Hematopoietic multipotent progenitor cell treated with erythropoietin and hydrocortisone succinate and interleukin-3 and kit ligand, for 6 days (in vitro differentiated cells): ENCODE results near the gene CHIC1.
"Not testable (repeated sequence)": the region's sequence is repeated elsewhere in the genome, so short reads cannot be mapped to it uniquely, and the experiment has no call there.

ENCODE experiments used
- DNase-seq: peaks from one replicate; pipeline ENCODE4 v3.0.0-alpha.2; 2015

CHIC1 gene

DNA sequence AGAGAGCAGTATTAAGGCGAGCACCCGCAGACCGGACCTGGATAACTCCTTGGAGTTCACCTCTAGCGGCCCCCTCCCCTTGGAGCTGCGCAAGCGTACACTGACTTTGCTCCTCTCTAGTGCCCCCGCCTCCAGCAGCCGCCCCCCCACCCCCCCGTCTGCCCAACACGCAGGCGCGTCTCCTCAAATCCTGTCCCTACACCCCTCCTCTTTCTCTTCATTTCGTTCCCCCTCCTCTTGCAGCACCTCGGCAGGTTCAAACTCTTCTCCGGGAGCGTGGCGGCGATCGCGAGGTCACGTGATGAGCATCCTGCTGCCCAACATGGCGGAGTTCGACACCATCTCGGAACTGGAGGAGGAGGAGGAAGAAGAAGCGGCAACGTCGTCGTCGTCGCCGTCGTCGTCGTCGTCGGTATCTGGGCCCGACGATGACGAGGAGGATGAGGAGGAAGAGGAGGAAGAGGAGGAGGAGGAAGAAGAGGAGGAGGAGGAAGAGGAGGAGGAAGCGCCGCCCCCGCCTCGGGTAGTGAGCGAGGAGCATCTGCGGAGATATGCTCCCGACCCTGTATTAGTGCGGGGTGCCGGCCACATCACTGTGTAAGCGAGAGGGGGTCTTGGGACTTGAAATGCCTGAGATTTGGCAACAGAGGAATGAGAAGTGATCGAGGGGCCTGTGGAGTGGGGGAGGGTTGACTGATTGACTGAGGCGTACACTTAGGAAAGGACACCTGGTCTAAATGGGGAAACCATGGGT lies at the start of gene CHIC1:
TSS of gene CHIC1 (plus strand) at position 214 of the 754 bp plus-strand sequence. CDS start at position 302, 88 bp downstream.
- peak; percentile 72 for DNase-seq

DNA sequence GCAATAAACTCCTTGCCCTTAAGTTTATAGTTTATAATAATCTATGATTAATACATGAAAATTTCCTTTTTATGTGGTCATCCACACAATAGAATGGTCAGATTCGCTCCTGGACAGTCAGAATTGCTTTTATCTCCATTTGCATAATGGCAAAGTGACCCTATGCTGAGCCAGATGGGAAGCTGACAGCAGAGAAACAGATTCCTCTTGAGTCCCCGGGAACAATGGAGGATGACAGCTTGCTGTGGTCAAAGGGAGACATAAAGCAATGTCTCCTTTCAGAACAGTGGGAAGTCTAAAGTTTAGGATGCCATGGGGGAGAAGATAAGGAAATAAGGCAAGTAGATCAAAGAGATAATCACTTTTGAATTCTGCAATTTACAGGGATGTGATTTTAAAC lies 40.2 kb upstream of the CHIC1 start:
- DNase-seq = not testable (repeated sequence)

DNA sequence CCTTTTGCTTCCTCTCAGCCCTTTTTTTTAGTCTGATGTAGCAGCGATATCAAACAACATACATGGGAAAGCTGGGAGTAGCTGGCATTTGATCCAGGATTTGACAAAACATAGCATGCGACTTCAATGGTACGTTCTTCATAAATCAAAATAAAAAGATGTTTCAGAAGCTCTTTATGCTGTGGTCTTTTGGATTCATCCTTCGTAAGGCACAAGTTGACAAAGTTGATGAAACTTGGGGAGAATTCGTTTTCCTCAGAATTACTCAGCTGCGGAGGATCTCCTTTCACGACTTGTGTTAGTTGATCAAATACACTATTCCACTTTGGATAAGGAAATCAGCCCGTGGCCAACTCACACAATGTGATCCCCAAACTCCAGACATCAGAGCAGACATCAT lies 38.1 kb upstream of the CHIC1 start:
- DNase-seq = no peak

DNA sequence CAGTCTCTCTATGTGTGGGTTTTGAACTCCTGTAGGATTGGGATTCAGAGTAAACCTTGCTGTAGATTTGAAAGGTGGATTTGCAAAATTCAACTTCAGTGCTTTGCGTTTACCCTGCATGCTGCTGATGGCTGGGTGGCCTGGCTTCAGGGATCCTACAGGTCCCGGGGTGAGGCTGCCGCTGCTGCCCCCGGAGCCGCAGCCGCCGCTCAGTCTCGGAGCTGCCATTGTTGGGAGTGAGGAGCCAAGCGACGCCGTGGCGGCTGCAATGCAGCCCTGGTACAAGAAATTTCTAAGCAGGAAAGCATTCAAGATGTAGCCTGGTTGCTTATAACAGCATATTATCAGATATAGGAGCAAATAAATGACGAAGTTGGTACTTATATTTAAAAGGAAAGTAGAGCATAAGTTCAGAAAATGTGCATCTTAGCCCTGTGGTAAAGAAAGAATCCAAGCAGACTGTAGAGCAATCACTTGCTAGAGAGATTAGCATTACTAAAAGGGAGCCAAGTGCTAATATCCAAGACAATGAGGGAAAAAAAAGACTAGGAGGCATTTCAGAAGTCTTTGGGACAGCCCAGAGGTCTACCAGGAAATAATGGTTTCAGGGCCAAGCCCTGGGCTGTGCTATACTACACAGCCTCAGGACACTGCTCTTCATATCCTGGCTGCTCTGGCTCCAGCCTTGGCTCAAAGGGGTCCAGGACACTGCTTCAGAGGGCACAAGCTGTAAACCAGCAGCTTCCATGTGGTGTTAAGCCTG lies 36.9 kb upstream of the CHIC1 start:
- DNase-seq = no peak

DNA sequence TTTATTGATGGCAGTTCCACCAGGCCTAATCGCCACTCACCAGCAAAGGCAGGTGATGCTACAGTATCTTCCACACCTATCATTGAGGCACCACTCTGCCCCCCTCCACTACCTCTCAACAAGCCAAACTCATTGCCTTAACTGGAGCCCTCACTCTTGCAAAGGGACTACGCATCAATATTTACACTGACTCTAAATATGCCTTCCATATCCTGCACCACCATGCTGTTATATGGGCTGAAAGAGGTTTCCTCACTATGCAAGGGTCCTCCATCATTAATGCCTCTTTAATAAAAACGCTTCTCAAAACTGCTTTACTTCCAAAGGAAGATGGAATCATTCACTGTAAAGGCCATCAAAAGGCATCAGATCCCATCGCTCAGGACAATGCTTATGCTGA lies 31.3 kb upstream of the CHIC1 start:
- not testable (repeated sequence) for DNase-seq

DNA sequence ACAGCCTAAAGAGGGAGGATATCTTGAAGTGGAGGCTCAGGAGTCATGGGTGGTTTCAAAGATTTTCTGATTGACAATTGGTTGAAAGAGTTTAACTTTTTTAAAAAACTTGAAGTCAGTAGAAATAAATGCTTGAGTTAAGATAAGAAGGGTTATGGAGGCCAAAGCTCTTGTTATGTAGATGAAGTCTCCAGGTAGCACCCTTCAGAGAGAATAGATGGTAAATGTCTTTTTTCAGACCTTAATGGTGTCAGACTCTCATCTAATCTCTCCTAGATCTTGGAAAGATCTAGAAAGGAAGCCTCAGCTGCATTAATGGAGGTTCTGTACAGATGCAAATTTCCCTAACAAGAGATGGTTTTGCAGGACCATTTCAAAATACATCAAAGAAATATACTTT lies 6.8 kb upstream of the CHIC1 start:
- no peak for DNase-seq

DNA sequence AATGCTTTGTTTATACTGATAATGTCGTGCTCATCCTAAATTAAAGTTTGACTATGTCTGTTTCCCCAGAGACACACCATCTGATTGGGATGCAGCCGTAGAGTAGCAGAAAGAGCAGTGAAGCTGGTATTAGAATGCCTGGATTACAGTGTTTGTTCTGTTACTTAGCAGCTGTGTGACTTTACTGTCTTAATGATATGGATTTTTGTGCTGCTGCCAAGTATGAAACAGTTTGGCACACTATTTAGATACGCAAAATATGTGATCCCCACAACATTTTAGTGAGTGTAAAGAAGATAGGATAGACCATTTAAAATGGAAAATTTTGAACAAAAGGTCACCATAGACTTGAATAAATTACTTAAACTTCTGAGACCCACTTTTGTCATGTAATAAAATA lies 1.2 kb upstream of the CHIC1 start:
- DNase-seq = no peak

DNA sequence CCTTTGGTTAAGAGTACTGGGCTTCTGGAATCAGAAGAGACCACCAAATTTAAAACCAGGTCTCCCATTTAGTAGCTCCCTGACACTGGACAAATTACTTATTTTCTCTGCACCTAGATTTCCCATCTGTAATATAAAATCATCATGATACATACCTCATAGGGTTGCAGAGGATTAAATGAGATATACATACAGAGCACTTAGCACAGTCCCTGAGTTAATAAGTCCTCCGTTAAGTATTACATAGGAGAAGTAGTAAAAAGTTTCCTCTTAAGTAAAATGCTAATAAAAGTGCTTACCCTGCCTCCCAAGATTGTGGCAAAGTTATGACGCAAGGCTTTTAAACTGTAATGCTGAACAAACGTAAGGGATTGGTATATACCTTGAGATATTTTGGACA lies 539 bp upstream of the CHIC1 start:
- peak; percentile 9 for DNase-seq

DNA sequence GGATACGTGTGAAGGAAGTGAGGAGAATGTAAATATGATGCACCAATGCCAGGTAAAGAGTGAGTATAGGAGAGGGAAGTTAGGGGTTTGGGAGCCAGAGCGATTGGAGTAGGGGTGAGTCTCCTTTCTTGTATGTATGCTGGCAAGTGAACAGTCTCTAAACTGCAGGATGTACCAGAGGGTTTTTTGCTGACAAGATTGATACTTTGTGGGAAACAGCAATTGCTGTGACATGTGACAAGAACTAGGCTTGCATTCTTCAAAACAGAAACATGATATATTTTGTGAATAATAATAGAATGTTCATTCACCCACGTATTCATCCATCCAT lies 706 bp downstream of the CHIC1 start:
- DNase-seq = peak; percentile 27

DNA sequence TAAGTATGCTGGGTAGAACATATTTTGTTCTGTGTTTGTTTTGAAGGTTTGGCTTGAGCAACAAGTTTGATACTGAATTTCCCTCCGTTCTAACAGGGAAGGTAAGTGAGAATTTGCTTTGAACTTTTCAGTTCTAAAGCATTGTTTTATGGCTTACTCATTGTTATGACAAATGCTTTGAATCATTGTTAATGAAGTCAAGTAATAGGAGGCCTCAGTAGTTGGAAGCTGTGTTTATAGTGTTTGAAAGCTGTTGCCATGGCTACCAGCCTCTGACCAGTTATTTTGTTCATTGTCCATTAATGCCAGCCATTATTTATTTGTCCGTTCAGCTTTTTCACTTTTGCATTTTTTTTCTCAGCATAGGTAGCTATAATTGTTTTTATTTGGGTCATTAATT lies 14.4 kb downstream of the CHIC1 start:
- no peak for DNase-seq

DNA sequence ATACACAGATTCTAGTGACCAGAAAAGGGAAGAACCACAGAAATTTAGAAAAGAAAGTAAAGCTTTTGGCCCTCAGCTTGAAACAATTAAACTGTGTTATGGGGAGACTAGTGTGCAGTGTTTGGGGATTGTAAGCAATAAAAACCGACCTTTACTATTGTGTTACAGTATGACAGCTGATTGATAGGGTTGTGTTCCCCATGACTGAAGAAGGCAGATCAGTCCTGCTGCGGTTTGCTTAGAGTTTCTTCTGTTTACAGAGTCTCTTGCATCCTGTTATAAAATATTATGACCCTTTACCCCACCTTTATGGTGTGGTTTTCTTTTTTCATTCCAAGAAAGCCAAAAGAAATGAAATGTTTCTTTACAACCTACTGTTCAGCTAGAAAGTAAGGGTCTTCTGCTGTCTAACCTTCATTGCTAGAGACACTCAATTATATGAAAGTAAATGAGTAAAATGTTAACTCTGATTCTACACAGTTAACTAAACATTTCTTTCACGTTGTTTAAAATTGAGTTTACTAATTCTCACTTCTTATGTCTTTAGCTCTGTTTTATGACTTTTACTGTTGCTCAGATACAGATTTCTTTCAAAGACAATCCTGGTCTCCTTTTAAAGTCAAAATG lies 18.1 kb downstream of the CHIC1 start:
- peak; percentile 7 for DNase-seq

DNA sequence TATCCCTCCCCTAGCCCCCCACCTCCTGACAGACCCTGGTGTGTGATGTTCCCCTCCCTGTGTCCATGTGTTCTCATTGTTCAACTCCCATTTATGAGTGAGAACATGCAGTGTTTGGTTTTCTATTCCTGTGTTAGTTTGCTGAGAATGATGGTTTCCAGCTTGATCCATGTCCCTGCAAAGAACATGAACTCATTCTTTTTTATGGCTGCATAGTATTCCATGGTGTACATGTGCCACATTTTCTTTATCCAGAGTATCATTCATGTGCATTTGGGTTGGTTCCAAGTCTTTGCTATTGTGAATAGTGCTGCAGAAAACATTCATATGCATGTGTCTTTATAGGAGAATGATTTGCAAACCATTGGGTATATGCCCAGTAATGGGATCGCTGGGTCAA lies 34.8 kb downstream of the CHIC1 start:
- DNase-seq = not testable (repeated sequence)

DNA sequence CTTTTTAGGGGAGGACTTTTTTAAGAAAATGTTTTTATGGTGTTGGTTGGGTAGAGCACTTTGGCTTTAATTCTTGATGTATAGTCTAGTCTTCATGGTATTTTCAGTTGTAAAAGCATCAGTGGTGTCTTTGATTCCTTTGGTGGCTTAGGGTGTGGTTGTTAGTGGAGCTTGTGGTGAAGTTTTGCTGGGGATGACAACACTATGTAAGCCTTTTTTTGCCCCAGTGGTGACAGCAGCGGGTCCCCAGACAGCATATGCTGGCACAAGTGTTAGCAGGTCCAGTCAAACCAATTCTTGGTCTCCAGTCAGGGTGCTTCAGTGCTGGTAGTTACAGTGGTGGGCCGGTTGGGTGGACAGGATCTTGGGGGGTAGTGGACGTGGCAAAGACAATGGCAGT lies 52.0 kb downstream of the CHIC1 start:
- DNase-seq = peak; percentile 1

DNA sequence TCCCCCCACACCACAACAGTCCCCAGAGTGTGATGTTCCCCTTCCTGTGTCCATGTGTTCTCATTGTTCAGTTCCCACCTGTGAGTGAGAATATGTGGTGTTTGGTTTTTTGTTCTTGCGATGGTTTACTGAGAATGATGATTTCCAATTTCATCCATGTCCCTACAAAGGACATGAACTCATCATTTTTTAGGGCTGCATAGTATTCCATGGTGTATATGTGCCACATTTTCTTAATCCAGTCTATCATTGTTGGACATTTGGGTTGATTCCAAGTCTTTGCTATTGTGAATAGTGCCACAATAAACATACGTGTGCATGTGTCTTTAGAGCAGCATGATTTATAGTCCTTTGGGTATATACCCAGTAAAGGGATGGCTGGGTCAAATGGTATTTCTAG lies 78.7 kb downstream of the CHIC1 start:
- DNase-seq = not testable (repeated sequence)

DNA sequence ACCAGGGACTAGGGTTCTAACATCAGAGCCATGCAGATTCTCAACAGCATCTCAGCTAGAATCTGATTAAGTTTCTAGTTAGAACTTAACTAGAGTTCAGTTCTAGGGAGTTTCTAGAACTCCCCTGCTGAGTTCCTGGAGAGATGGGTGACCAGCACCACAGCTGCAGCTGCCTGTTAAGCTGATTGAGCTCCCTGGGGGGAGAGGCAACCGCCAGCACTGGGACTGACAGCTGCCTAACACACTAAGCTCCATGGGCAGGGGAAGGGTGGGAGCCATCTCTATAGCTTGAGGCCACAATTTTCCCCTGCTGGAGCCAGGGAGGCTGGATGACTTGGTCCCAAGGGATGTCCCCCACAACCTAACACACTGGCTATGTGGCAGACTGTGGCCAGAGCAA lies 84.2 kb downstream of the CHIC1 start:
- DNase-seq = no peak

DNA sequence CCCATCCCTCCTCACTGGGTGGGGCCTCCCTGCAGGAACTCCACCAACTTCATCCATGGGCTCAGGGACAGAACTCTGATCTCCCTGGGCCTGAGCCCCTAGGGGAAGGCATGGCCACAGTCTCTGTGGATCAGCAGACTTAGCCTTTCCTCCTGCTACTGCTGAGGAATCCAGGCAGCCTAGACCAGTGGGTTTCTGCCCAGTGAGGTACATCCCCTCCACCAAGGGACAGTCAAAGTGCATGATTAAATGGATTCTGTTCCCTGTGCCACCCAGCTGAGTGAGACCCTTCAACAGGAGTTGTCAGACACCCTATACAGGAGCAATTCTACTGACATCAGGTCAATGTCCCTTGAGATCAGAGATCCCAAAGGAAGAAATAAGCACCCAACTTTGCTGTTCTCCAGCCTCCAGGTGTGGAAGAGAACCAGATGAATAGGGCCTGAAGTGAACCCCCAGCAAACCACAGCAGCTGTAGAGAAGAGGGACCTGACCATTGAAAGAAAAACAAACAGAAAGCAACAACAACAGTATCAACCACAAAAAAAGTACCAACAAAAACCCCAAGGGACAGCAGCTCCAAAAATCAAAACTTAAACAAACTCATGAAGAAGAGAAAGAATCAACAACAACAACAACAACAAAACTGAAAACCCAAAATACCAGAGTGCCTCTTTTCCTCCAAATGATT lies 84.8 kb downstream of the CHIC1 start:
- no peak for DNase-seq

DNA sequence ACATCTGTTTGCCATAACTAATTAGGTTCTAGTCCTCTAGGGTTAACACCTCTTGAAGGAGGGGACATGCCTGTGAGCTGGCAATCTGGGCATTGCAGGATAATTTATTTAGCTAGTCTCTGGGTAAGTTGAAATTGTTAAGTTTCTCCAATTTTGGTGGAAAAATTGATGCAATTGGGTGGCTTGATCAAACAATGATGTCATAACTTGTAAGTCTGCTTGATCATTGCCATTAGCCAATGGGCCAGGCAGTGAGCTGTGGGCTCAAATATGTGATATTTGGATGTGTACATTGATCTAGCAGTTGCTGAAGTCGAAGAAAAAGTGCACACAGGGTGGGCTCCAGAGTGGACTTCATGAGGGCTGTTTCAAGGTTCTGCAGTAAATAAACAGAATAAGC lies 98.3 kb downstream of the CHIC1 start:
- not testable (repeated sequence) for DNase-seq

DNA sequence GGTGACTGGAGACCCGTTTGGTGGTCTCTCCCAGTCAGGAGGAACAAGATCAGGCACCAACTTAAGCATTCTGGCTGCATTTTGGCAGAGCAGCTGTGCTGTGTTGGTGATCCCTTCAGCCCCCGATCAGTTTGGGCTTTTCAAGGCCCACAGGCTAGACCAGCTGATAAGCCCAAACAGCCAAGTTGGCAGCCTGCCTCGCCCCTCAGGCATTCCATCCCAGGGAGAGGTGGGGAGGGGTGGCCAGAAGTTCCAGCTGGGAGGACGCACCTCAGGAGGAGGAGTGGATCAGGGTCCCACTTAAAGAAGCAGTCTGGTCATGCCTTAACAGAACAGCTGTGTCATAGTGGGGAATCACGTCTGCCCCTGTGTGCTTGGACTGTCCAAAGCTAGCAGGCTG lies 105.8 kb downstream of the CHIC1 start:
- no peak for DNase-seq

DNA sequence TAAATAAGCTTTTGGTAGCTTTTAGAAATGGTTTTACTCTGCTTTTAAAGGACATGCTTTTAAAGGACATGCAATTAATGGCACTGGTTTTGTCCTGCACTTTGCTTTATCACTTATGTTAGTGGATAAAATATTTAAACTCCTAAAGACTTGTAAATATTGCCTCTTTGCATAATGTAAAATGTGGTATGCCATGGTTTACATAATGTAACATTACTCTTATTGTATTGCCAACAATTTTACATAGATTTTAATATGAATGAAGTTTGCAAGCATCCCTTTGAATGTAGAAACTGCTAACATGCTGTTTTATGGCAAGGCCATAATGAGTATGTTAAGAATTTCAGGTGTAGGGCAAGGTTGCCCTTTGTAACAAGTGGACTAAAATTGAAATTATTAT lies 118.4 kb downstream of the CHIC1 start:
- no peak for DNase-seq

DNA sequence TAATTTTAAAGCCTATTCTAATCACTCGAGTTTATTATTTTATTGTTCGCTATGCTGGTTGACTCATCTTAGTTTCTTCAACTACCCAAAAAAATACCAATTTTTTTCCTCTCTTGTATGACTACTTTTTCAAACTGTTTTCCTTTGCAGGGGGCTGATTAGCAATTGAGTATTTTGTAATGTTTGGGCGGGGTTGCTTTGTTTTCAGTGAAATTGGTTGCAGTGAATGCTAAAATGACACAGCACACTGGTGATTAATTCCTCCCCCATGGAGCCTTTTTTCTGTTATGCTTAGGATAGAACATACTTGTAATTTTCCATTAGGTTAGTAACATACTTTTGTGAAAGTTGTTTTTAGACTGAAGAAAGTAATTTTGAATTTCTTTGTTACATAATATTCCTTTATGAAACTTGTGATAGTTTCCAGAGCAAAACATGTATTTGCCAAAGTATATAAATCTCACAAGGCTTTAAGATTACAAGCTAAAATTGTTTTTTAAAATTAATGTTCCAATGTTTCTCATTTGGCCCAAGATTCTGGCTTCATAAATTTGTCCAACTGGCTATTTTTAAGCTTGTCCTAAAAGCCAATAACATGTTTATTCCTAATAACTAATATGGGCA lies 120.4 kb downstream of the CHIC1 start:
- no peak for DNase-seq

DNA sequence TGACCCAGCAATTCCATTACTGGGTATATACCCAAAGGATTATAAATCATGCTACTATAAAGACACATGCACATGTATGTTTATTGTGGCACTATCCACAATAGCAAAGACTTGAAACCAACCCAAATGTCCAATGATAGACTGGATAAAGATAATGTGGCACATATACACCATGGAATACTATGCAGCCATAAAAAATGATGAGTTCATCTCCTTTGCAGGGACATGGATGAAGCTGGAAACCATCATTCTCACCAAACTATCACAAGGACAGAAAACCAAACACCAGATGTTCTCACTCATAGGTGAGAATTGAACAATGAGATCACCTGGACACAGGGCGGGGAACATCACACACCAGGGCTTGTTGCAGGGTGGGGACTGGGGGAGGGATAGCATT lies 144.0 kb downstream of the CHIC1 start:
- DNase-seq = not testable (repeated sequence)

DNA sequence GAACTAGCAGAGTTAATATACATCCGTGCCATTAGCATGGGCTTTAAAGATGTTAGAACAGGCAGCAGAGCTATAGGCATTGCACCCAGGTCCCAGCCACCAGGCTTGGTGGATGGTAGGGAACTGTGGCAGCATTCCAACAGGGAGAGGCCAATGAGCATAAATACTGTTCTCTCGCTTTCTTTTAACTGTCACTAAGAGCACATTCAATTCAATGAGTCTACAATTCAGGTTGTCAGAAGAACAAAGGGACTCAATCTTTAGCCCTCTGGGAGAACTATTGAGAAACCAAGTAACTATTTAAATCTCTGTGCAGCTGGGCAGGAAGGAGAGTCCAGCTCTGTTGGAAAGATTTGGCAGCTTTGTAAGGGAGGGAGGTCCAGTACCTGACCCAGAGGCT lies 165.6 kb downstream of the CHIC1 start:
- DNase-seq = no peak
